LNCAP (cell line): Measurements from ENCODE around the gene MYO1E.

Experiments used
- CTCF ChIP-seq: fragments of 450-650 bp; IDR thresholded peaks from 2 replicates; pipeline ENCODE4 v1.5.1; 2017; ENCODE audit warnings: mild to moderate bottlenecking

MYO1E gene

GRCh38 chr15:59379531-59379930 lies 6.9 kb upstream of the MYO1E start:
- TF ChIP-seq CTCF, result no peak

DNA sequence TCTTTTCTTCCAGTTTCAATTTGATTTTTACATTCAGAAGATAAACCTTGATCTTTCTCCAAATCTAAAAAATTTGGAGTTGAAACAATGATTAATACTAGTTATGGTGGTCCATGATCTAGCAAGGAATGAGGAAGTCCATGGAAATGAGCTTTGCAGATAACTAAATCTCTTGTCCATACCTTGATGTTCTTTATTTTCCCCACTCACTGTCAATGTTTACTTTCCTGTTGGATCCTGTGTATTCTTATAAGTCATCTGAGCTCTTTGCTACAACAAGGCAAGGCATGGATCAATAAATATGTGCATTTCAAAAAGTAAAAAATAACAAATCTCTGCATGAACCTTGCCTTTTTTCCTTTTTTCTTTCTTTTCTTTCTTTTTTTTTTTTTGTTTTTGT lies 6.2 kb upstream of the MYO1E start:
- TF ChIP-seq CTCF, result no peak

DNA sequence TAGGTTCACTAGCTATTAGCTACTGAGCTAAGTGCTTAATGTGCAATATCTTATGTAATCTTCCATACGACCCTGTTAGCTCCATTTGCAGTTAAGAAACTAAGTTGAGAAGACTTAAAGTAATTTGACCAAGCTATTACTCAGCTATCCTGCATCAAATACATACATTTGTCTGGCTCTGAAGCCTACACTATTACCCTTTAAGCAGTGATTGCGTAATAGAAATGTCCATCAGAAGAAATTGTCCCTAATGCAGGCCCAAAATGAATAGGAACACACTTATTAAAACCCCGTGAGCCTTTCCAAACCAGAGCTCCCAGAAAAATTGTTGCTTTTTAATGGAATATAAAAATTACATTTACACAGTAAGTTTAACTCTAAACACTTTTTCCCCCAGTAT lies 5.3 kb upstream of the MYO1E start:
- TF ChIP-seq CTCF, result no peak

GRCh38 chr15:59376733-59377132 lies 4.1 kb upstream of the MYO1E start:
- peak; percentile 40; the same call in 1 of the 2 replicates for TF ChIP-seq CTCF

DNA sequence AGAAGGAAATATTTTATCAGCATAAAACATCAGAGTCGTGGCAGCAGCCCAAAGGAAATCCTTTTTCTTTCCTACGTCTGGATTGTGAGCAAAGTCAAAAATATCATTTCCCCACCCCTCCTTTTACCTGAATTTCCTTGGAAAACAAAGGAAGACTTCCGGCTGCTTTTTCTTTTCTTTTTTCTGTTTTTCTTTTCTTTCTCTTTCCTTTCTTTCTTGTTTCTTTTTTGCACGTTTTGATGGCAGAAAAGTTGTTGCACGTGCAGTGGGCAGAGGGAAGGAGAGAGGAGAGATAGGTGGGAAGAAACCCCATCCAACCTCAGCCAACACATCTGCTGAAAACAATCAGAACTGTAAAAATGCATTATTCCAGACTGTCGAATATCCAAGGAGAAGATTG lies 544 bp upstream of the MYO1E start:
- TF ChIP-seq CTCF, result no peak

DNA sequence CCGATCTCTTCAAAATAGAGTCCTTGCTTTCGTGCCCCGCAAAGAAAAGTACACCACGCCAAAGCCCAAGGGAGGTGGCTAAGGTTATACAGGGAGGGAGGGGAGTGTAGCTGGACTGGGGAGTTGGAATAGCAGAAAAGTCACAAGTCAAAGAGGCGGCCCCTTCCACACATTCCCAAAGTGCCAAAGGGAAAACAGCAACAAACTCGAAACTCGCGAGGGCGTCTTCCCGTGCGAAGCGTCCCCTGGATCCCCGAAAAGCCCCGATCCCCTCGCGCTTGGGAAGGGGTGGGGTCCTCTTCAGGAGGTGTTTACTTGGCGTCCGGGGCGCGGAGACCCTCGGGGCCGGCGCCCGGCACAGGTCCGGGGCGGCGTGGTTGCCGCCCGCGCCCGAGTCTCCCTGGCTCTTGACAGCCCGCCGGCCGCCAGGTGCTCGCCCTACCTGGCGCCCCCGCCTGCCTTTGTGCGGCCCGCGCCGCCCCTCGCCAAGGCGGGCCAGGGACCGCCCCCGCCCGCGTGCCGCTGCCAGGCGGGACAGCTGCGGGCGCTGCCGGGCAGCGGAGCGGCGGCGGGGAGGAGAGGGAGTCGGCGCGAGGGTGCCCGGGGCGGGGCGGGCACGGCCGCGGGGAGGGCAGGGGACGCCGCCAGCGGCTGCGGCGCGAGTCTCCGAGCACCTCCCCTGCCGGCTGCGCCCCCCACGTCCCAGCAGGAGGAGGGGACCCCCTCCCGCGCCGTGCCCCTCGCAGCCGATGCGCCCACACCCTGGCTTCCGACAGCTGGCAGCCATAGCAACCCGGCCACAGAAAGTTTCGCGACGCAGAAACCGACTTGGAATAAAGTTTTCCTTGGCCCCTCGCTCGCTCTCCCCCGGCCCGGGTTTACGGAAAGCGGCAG lies 966 bp downstream of the MYO1E start:
- no peak for TF ChIP-seq CTCF

DNA sequence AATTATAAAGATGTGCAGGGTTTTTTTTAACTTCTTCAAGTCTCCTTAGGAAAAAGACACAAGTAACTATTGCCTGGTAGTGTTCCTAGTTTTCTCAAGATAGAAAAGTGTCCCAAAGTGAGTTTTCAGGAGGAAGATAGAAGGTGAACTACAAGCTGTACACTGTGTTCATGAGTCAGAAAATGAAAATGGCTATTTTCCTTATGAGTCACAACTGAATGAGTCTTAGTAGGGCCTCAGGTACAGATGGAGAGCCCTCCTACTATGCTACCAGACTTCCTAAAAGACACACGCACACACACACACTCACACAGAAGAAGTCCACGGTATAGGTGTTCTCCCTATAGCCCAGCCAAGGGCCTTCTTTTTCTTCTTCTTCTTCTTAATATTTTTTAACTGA lies 3.1 kb downstream of the MYO1E start:
- no peak for TF ChIP-seq CTCF
